ENCODE data around the gene RBBP5. TPM values are rescaled to one million over a fixed set of nuclear protein-coding genes. Genes with fewer than 3 reads are reported as not detected.

RBBP5 gene
- polyA plus RNA-seq, 3 donors, result 4.9 to 10.2 (median 8.1) TPM

DNA sequence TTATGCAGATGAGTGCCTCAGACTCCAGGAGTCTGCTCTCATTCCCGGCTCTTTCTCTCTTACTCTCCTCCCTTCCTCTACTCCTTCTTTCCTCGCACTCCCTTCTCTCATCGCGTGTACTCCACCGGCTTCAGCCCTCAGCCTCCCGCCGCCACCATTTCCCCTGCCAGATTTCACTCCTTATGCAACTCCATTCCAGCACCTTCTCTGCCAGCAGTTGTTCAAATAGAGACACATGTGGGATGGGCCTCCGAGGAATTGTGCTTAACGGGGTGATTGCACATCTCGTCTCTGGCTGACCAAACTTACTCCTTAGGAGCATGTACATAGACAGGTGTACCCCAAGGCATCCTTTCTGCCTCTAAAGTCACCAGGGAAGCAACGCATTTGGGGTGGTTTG, 76.6 kb downstream of the RBBP5 start:
- peaks cover 53 to 67% (median 60%) of the 10 kb centered on the region in 3 donors for H3K27me3 Mint-ChIP-seq (ENCODE audit: low read depth in 3 of 3)
- no peaks in the 10 kb centered on the region for H3K36me3 Mint-ChIP-seq
- no peak for DNase-seq
- H2AFZ ChIP-seq (ENCODE audit: insufficient read depth, low read depth, low read length, poor library complexity, severe bottlenecking), result no peak overlapping the region
- H3K4me2 ChIP-seq (replicated peaks; ENCODE audit: extremely low read depth, low read length, poor library complexity, severe bottlenecking), result no peak overlapping the region
- H3K9ac ChIP-seq (ENCODE audit: insufficient read depth, low read length, poor library complexity, severe bottlenecking), result no peak overlapping the region
- no peaks in the 10 kb centered on the region for H3K79me2 ChIP-seq (ENCODE audit: insufficient read depth, low read length)
- H3K27ac ChIP-seq (ENCODE audit: low read depth in 1 of 2, low read length in 2 of 2), result no peak overlapping the region
- H3K4me3 ChIP-seq (replicated peaks in 1 of 3; ENCODE audit: low read depth in 2 of 3, low read length in 3 of 3), result no peak overlapping the region
- peaks cover 0 to 11% of the 10 kb centered on the region in 2 donors for H3K9me3 ChIP-seq (replicated peaks in 1 of 2; ENCODE audit: control insufficient read depth in 1 of 2, insufficient read depth in 1 of 2, low read length in 2 of 2)
- H3K27ac Mint-ChIP-seq, result no peak overlapping the region
- TF ChIP-seq, protein P1, sequence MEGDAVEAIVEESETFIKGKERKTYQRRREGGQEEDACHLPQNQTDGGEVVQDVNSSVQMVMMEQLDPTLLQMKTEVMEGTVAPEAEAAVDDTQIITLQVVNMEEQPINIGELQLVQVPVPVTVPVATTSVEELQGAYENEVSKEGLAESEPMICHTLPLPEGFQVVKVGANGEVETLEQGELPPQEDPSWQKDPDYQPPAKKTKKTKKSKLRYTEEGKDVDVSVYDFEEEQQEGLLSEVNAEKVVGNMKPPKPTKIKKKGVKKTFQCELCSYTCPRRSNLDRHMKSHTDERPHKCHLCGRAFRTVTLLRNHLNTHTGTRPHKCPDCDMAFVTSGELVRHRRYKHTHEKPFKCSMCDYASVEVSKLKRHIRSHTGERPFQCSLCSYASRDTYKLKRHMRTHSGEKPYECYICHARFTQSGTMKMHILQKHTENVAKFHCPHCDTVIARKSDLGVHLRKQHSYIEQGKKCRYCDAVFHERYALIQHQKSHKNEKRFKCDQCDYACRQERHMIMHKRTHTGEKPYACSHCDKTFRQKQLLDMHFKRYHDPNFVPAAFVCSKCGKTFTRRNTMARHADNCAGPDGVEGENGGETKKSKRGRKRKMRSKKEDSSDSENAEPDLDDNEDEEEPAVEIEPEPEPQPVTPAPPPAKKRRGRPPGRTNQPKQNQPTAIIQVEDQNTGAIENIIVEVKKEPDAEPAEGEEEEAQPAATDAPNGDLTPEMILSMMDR (IDR thresholded peaks at IDR 0.05), result no peak
- H3K4me1 Mint-ChIP-seq, result no peaks in the 10 kb centered on the region
- peaks cover 20 to 54% of the 10 kb centered on the region in 2 donors for H3K27me3 ChIP-seq (ENCODE audit: control insufficient read depth in 2 of 2, insufficient read depth in 2 of 2, low read length in 2 of 2)
- H3K9me3 Mint-ChIP-seq, result peaks cover 0 to 3% (median 0%) of the 10 kb centered on the region in 7 donors
- 40% methylated on average over 9 of the region's 11 CpGs for WGBS (ENCODE audit: insufficient coverage)
- no peaks in the 10 kb centered on the region for H3K36me3 ChIP-seq (replicated peaks in 1 of 2; ENCODE audit: control insufficient read depth in 1 of 2, insufficient read depth in 2 of 2, low read length in 2 of 2)
- H3K4me3 Mint-ChIP-seq, result peak overlapping the region in 1 of 2 donors; percentile 67
- intact Hi-C loops (cut with micrococcal nuclease), result no loop called here
- H4K20me1 ChIP-seq (ENCODE audit: insufficient read depth, low read length), result no peaks in the 10 kb centered on the region
- H3K4me1 ChIP-seq (ENCODE audit: control insufficient read depth in 1 of 2, insufficient read depth in 2 of 2, low read length in 2 of 2), result no peaks in the 10 kb centered on the region

DNA sequence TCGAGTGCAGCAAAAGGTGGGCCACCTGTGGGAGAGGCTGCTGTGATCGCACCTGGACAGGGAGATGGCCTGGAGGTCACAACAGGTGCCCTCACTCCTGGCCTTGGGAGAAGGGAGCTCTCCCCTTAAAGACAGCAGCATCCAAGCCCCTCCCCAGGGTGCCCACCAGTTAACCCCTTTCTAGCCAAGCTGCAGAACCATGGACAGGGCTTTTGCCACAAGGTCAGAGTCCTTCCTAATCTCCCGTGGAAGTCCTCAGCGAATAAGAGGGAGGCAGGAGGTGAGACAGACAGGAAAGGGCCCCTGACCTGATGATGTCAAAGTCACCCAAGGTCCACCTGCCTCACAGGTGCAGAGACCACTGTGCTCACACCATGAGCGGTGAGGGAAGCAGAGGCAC, 77.0 kb downstream of the RBBP5 start:
- Histone ChIP-seq H3K79me2 (ENCODE audit: insufficient read depth, low read length) (no peaks in the 10 kb centered on the region), H3K9me3 (replicated peaks in 1 of 2; ENCODE audit: control insufficient read depth in 1 of 2, insufficient read depth in 1 of 2, low read length in 2 of 2) (peaks cover 0 to 11% of the 10 kb centered on the region in 2 donors), H3K27ac (ENCODE audit: low read depth in 1 of 2, low read length in 2 of 2) (no peak overlapping the region), H3K4me2 (replicated peaks; ENCODE audit: extremely low read depth, low read length, poor library complexity, severe bottlenecking) (no peak overlapping the region), H3K27me3 (ENCODE audit: control insufficient read depth in 2 of 2, insufficient read depth in 2 of 2, low read length in 2 of 2) (peaks cover 20 to 54% of the 10 kb centered on the region in 2 donors), H3K36me3 (replicated peaks in 1 of 2; ENCODE audit: control insufficient read depth in 1 of 2, insufficient read depth in 2 of 2, low read length in 2 of 2) (no peaks in the 10 kb centered on the region), H3K9ac (ENCODE audit: insufficient read depth, low read length, poor library complexity, severe bottlenecking) (no peak overlapping the region), H3K4me3 (replicated peaks in 1 of 3; ENCODE audit: low read depth in 2 of 3, low read length in 3 of 3) (no peak overlapping the region), H2AFZ (ENCODE audit: insufficient read depth, low read depth, low read length, poor library complexity, severe bottlenecking) (no peak overlapping the region), H4K20me1 (ENCODE audit: insufficient read depth, low read length) (no peaks in the 10 kb centered on the region), H3K4me1 (ENCODE audit: control insufficient read depth in 1 of 2, insufficient read depth in 2 of 2, low read length in 2 of 2) (no peaks in the 10 kb centered on the region)
- no peak for DNase-seq
- H3K27me3 Mint-ChIP-seq (ENCODE audit: low read depth in 3 of 3), result peaks cover 54 to 70% (median 62%) of the 10 kb centered on the region in 3 donors
- TF ChIP-seq, protein P1 (IDR thresholded peaks at IDR 0.05), result no peak
- H3K4me3 Mint-ChIP-seq, result no peak overlapping the region
- intact Hi-C loops (cut with micrococcal nuclease), result no loop called here
- no peaks in the 10 kb centered on the region for H3K4me1 Mint-ChIP-seq
- WGBS (ENCODE audit: insufficient coverage), result 31% methylated on average over 5 of the region's 5 CpGs
- H3K36me3 Mint-ChIP-seq, result no peaks in the 10 kb centered on the region
- H3K27ac Mint-ChIP-seq, result no peak overlapping the region
- H3K9me3 Mint-ChIP-seq, result peaks cover 0 to 3% (median 0%) of the 10 kb centered on the region in 7 donors

Measured in CD14-positive monocyte (primary cell).